GM12874 (cell line): Measurements from ENCODE around the gene RASD2.

ENCODE experiments used
- CTCF ChIP-seq: IDR thresholded peaks from 2 replicates; pipeline ENCODE4 v1.5.1; 2011; ENCODE audit warnings: low read depth, mild to moderate bottlenecking, control low read depth, low read length, moderate library complexity; ENCODE audit not compliant: insufficient read depth

The RASD2 gene

GRCh38 chr22:35524966-35525686, 15.5 kb upstream of the RASD2 start:
- no peak for TF ChIP-seq CTCF

GRCh38 chr22:35525687-35526332, 14.8 kb upstream of the RASD2 start:
- TF ChIP-seq CTCF, result no peak

GRCh38 chr22:35526333-35526979, 14.2 kb upstream of the RASD2 start:
- TF ChIP-seq CTCF, result no peak

GRCh38 chr22:35528927-35529326, 11.7 kb upstream of the RASD2 start:
- TF ChIP-seq CTCF, result no peak

- TF ChIP-seq CTCF, result no peak
These were observed 9.9 kb upstream of the RASD2 start for GRCh38 chr22:35530700-35531099.

GRCh38 chr22:35531202-35531601, 9.4 kb upstream of the RASD2 start:
- no peak for TF ChIP-seq CTCF

- no peak for TF ChIP-seq CTCF
These were observed 9.0 kb upstream of the RASD2 start for GRCh38 chr22:35531676-35532075.
